HG02938 (cell line): ENCODE data around the gene PPCDC.

ENCODE experiments used
- ATAC-seq: cut with Tn5 transposase; IDR thresholded peaks from one replicate; pipeline ENCODE4 v1.9.1; 2021; ENCODE audit warnings: mild to moderate bottlenecking, moderate library complexity; ENCODE audit not compliant: unreplicated experiment

PPCDC gene, protein sequence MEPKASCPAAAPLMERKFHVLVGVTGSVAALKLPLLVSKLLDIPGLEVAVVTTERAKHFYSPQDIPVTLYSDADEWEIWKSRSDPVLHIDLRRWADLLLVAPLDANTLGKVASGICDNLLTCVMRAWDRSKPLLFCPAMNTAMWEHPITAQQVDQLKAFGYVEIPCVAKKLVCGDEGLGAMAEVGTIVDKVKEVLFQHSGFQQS

DNA sequence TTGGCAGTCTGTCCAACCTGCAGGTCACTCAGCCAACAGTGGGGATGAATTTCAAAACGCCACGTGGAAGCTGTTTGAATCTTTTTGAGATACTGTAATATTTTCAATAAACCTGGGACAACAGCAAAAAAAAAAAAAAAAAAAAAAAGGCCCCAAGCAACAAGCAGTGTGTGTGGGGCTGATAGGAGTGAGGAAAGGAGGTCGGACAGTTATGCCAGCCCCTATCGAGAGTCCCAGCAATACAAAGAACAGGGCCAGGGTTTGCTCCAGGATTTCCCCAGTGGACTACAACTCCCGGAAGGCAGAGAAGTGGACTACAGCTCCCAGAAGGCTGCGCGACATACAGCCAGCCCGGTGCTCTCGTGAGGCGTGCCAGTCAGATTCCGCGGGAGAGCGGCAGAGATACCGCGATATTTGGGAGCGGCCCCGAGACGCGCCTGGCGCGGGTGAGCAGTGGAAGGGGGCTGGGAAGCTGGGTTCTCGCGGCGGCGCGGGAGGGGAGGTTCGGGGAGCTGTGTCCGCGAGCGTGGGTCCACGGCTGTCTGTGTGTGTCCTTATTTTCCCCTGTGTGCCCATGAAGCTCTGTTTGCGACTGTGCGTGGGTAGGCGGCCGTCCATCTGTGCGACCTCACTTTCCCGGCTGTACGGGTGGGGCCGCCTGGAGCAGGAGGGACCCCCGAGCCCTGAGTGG lies at the start of gene PPCDC:
Gene PPCDC, plus strand, starts transcription at position 410 of the 691 bp plus-strand sequence. CDS start 4,729 bp downstream, outside the sequence.
- peak; percentile 77 for ATAC-seq

DNA sequence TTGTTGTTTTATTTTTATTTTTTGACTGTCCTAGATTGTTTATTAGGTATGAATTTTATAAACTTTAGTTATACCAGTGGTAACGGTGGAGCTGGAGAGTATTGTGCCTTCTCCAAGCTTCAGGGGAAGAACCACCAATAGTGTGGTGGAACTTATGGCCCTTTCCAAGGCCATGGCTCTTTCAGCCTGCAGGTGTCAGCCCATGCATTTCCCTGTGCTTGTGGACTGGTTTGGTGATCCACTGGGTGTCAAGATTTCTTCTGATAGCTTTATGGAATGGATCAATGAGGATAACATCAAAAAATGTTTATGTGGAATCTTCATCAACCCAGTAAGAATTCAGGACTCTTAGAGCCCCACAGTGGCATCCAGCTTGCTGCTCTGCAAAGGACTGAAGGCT lies 47.2 kb upstream of the PPCDC start:
- no peak for ATAC-seq

DNA sequence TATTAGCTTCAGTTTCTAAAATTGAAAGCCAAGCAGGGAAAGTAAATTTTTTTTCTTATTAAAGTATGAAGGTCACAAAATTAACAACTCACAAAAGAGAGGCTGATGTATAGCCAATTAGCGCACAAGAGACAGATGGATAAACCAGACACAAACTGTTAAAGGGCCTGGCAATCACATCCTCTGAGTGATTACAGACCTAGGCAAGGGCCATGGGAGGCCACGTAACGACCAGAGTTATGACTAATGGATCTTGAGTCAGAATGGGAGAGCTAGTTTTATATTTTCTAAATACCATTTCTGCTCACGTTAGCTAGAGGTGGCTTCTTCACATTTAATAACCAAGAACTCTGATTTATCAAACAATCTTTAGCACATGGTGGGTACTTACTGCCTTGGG lies 45.8 kb upstream of the PPCDC start:
- no peak for ATAC-seq

DNA sequence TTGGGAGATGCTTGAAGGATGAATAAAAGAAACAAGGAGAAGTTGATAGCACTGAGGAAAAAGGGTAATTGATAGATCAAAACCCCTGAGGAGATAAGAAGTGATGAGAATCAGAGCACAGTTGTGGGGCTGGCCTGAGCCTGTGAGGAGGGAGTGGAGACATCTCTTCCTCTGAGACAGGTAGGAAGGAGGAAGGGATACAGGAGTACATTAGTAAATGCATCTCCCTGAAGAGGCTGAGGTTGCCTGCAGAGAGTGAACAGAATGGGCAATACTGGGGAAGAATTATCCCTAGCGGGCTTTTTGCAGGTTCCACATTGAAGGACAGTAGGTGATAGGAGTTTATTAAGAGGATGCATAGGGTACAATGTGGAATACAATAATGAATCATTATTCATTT lies 45.3 kb upstream of the PPCDC start:
- ATAC-seq, result no peak

DNA sequence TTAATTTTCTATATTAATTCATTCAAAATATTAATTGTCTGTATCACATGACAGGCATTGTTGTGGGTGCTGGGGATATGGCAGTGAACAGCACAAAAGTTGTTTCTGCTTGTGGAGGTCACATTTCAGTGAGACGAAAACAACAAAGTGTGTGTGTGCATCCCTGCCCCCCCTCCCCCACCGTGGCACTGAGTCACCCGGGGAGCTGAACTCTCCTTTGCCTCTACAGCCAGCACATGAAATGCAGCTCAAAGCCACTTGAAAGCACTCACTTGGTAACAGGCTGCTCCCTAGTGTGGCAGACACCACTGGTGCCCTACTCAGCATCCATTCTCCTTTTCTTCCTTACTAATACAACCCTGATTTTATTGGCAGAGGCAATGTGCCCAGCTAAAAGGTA lies 44.9 kb upstream of the PPCDC start:
- no peak for ATAC-seq

DNA sequence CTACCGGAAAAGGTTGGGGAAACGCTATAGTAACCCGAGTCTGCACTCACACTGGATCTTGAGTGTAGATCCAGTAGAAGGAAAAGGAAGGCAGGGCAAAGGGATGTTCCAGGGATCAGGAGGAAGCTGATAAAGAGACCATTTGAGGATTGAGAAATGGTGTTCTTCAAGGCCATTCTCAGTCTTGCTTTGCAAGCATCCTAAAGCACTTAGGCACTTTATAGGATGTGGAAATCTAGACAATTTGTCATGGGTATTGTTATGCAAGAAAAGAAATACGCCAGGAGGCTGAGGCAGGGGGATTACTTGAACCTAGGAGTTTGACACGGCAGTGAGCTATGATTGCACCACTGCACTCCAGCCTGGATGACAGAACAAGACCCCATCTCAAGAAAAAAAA lies 41.2 kb upstream of the PPCDC start:
- ATAC-seq, result no peak

DNA sequence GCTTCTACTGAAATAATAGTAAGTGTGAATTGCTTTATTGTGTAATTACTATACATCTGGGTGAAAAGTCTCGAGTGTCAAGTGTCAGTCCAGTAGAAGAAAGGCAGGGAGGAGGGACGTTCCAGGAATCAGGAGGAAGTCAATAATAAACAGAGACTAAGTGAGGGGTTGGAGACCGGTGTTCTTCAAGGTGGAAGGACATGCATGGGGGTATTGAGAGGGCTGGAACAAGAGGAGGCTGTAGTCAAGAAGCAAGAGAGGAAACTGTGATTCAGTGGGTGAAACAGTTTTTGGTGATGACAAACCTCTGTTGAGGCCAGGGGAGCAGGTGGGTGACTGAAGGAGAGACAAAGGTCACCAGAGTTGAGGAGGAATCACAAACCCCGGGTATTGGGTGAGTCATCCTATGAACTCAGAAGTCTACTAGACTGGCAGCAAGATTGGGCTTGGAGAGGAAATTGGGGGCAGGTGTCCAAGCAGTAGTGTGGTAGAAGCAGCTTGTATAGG lies 39.6 kb upstream of the PPCDC start:
- ATAC-seq, result peak; percentile 76

DNA sequence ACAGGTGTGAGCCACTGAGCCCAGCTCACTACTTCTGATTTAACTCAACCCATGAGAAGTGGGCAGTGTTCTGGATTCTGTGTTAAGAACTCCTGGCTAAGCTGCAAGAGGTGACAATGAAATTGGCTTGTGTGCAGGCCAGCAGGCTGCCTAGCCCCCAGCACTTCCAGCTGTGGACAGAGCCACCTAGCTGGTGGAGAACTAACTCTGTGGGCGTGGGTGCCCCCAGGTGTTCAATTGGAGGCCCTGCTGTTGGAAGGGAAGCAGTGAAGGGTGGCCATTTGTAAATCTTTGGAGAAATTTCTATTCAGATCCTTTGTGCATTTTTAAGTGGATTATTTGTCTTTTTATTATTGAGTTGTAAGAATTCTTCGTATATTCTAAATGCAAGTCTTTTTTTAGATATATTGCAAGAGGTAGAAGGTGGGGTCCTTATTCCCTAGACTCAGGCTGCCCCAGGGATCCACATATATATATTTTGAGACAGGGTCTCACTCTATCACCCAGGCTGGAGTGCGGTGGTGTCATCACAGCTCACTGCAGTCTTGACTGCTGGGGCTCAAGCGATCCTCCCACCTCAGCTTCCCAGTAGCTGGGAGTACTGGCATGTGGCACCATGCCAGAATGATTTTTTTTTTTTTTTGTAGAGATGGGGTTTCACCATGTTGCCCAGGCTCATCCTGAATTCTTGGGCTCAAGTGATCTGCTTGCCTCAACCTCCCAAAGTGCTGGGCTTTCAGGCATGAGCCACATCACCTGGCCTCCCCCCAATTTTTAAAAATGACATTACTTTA lies 35.2 kb upstream of the PPCDC start:
- no peak for ATAC-seq

DNA sequence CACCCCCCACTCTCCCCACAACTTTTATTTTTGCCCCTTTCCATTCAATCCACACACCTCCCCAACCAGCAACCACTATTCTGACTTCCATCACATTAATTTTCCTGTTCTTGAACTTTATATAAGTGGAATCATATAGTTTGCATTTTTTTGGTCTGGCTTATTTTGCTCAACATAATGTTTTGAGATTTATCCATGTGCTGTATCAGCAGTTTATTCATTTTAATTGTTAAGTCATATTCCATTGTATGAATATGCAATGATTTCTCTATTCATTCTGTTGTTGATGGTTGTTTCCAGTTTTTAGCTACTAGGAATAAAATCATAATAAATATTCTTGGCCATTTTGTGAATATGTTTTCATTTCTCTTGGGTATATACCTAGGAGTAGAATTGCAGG lies 33.9 kb upstream of the PPCDC start:
- ATAC-seq, result no peak

DNA sequence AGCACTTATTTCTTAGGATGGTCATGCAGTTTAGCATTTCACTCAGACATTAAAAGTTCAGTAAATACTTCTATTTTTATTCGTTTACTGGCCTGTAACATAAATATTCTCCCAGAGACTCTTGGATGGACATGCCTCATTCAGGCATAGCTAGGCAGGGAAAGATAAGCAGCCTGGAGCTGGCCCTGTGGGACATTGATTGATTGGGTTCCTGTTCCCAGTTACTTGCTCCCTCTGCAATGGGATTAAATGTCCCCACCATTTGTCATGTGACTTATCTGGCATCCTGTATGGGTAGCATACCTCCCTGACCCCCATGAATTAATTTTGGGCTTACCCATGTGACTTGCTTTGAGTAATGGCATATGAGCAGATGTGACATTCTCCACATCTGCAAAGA lies 30.8 kb upstream of the PPCDC start:
- ATAC-seq, result no peak

DNA sequence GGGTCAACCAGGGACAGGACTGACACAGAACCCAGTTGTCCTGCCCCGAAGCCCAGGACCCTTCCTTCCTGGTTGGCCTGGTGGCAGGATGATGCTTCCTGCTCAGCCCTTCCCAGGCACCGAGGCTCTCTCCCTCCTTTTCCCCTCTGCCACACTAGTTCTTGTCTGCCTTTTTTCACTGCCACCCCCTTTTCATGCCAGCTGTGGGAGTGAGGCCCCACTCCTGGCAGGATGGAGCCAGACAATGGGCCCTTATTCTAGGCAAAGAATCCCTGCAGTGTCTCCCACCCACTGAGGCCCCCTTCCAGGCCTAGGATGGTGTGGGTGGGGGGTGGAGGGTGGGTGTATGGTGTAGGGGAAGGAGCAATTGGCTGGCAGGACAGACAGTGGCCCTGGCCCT lies 29.2 kb upstream of the PPCDC start:
- ATAC-seq, result no peak

DNA sequence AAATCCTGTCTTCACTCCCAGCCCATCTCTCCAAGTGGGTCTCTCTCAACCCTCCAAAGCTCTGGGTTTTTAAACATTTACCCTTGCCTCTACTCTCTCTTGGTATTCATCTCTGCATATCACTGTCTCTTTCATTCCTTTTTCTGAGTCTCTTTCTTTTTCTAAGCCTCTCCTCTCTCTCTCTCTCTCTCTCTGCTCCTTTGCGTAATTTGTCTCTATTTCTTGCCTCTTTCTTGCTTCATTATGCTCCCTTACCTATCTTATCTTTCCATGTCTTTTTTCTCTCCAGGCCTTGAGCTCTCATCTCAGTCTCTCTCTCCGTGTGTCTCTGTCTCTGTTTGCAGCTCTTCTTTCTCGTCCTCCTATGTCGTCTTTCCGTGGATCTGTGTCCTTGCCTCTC lies 28.7 kb upstream of the PPCDC start:
- ATAC-seq, result no peak

DNA sequence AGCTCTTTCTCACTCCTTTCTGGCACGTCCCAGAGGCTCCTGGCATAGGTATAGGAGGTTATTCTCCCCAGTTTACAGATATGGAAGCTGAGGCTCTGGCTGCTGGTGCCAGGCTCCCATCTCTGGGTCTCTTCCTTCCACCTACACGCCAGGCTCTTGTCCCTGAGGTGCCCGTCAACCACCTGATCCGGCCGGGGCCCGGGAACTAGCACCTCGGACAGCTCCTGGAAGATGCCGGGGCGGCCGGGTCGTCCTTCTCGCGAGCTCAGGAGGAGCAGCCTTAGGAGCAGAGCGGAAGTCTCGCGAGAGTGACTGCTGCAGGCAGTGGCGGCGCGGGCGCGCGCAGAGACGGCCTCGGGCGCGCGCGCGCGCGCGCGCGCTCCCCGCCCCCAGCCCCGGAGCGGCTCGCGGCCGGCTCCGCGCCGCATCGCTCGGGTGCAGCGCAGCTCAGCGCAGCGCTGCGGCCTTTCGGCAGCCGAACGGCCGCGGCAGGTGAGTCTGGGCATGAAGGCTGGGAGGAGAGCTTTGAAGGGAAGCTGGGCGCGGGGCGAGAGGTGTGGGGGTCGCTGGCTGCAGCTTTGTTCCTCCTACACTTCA lies 28.1 kb upstream of the PPCDC start, which contains the start of gene SCAMP5:
Gene SCAMP5, plus strand, starts transcription at position 382 of the 597 bp plus-strand sequence. CDS start 16,277 bp downstream, outside the sequence.
- no peak for ATAC-seq

DNA sequence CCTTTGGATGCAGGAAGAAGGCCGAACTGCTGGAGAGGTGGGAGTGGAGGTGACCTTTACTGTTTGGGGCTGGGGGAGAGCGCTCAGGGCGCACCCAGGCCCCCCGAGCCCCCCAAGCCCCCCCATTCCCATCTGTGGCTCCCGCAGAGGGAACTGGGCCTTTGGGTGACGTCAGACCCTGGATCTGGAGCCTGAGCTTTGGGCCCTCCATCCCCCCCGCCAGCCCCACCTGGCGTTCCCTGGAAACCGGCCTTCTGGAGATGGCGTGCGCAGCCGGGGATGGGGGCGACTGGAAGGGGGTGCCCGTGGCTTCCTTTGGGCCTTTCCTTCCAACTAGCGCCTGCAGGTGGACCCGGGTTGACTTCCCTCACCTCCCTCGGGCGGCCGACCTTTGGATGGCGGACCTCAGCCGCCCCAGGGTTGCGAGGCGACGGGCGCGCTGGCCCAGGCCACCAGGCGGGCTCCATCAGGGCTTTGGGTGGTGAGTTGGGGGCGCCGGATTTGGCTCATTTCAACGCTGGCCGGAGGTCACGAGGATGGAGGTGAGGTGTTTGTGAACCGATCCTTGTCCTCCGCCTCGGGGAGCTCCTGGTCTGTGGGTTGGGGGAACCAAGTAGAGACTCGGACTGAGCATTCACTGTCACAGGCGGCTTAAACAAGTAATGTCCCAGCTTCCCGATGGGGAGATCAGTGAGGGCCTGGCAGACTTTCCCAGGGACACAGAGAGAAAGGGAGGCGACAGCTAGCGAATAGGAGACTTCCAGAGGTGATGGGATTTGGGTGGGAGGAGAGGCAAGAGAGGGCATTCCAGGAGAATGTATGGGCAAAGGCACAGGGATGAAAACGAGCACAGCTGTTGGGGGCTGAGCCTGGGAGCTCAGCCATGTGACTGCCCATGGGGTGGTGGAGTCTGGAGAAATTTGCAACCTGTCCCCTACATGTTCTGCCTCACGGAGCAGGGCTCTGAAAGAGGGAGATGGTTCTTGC lies 27.3 kb upstream of the PPCDC start:
- no peak for ATAC-seq

DNA sequence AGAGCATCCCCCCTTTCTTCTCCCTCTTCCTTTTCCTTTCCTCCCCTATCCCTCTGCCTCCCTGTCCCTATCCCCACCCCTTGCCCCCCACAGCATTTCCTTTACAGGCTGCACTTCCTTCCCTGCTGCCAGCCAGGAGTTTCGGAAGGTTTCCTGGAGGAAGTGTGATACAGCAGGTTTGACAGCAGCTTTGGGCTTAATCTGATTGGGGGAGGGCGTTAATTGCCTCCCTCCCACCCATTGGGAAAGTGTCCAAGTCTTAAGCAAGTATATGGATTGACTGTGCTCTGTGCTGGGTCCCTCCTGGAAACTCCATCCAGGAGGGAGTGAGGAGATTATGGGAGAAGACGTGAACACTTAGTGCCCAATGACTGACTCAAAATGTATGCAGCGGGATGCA lies 26.2 kb upstream of the PPCDC start:
- no peak for ATAC-seq

DNA sequence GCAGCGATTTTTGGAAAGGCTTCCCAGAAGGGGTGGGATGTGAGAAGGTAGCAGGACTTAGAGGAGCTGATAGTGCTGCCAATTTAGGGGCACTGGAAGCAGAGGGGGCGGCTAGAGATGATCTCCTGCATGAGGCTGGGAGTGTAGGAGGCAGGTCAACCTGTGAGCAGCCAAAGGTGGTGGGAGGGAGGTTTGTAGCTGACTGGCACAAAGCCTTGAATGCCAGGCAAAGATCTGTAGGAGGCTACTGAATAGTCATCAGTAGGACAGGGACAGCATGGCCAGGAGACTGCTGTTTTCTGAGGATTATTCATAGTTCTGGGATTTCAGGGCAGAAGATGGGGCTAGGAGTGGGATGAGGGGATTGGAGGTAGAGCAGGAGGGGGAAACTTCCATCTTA lies 25.8 kb upstream of the PPCDC start:
- no peak for ATAC-seq

DNA sequence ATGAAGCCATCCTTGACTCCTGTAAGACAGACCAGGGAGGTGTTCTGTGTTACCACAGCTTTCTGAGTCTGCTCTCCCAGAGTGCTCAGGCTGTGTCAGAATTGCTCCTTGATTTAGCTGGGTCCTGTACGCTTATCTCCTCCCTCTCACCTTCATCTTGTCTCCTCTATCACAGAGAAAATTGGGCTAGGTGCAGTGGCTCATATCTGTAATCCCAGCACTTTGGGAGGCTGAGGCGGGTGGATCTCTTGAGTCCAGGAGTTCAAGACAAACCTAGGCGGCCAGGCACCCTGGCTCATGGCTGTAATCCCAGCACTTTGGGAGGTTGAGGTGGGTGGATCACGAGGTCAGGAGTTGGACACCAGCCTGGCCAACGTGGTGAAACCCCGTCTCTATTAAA lies 22.1 kb upstream of the PPCDC start:
- ATAC-seq, result no peak

DNA sequence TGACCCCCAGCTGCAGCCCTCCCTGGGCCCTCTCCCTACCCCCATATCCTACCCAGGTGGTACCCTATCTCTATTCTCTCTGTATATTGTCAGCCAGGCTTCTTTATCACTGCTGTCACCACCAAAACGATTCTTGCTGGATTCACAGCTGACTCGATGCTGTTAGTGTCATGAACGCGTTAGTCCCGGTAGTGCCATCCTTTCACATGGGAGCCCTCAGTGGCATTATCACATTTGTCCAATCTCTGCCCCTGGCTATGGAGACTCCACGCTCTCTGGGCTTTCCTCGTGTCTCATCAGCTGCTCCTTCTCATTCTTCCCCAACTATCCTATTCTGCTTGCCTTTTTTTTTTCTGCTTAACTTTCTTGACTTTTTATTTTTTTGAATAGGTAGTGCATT lies 21.0 kb upstream of the PPCDC start:
- no peak for ATAC-seq

DNA sequence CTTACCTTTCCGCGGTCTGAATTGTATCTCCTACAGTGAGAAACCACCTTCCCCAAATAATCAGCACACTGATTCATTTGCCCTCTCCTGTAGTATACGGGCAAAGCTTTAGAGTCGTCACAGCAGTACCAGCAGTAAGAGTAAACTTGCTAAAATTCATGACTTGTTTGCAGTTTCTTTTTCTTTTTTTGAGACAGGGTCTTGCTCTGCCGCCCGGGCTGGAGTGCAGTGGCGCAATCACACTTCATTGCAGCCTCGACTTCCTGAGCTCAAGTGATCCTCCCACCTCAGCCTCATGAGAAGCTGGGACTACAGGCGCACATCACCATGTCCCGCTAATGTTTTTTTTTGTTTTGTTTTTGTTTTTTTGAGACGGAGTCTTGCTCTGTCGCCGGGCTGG lies 16.2 kb upstream of the PPCDC start:
- ATAC-seq, result no peak

DNA sequence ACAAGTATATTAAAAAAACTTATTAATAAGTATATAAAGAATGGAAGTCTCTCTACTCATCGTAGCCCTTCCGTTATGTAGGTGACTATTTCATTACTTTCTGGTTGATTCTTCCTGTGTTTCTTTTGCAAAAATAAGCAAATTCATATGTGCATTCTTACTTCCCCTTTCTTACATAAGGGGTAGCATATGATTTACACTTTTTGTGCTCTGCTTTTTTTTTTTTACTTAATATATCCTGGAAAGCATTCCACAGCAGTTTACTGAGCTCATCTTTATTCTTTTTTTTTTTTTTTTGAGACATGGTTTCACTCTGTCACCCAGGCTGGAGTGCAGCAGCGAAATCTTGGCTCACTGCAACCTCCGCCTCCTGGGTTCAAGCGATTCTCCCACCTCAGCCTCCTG lies 15.2 kb upstream of the PPCDC start:
- ATAC-seq, result no peak
